ENCODE measurements around the gene PAN2. TPM values are rescaled to one million over a fixed set of nuclear protein-coding genes. Genes with fewer than 3 reads are reported as not detected.
"Not testable (repeated sequence)": the region's sequence is repeated elsewhere in the genome, so short reads cannot be mapped to it uniquely, and the experiment has no call there.

Gene PAN2
- total and polyA plus RNA-seq, 3 donors from 2014 or later = 105 to 155 (median 119) TPM

DNA sequence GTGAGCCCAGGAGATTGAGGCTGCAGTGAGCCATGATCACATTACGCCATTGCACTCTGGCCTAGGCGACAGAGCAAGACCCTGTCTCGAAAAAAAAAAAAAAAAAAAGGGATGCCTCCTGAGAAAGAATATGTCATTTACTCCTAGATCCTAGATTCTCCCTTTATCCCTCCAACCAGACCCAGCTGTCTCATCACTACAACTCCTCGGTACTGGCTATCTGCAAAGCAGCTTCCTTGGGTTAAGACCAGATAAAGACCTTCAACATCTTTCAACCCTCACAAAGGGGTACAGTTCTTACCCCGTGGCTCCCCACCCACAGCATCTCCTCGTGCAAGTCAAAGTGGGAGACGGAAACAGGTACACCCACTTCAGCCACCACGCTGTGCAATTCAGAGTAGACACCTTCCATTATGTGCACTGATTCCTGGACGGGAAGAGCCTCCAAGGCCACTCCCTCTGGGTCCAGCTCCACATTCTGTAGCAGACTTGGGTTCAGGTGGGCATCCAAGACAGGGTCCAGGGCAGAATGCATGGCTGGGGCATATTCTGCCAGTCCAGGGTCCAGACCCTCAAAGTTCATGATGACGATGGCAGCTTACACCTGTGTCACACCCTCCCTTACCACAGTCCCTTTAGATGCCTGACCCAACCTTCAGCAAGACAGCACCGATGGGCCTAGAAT lies 1.1 kb downstream of the PAN2 start:
- no peak for TF ChIP-seq POLR2A (IDR thresholded peaks at IDR 0.05)
- TF ChIP-seq, protein P1, sequence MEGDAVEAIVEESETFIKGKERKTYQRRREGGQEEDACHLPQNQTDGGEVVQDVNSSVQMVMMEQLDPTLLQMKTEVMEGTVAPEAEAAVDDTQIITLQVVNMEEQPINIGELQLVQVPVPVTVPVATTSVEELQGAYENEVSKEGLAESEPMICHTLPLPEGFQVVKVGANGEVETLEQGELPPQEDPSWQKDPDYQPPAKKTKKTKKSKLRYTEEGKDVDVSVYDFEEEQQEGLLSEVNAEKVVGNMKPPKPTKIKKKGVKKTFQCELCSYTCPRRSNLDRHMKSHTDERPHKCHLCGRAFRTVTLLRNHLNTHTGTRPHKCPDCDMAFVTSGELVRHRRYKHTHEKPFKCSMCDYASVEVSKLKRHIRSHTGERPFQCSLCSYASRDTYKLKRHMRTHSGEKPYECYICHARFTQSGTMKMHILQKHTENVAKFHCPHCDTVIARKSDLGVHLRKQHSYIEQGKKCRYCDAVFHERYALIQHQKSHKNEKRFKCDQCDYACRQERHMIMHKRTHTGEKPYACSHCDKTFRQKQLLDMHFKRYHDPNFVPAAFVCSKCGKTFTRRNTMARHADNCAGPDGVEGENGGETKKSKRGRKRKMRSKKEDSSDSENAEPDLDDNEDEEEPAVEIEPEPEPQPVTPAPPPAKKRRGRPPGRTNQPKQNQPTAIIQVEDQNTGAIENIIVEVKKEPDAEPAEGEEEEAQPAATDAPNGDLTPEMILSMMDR (IDR thresholded peaks at IDR 0.05) = no peak

DNA sequence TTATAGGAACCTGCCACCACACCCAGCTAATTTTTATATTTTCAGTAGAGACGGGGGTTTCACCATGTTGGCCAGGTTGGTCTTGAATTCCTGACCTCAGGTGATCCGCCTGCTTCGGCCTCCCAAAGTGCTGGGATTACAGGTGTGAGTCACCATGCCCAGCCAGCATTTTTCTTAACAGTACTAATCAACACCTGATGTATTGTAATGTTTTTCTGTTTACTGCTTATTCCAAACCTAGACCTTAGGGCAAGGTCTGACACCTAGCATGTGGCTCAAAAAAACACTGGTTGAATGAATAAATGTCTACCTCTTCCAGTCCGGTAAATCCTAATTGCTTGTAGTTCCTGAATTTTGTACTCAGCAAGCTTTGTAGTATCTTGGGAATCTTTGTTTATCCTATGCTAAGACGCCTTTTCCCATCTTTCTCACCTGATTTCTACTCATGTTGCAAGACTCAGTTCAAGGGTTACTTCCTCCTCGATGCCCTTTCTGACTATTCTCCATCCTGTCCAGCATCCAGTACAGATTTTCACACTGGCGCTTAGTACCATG lies 2.8 kb downstream of the PAN2 start:
- H3K9me3 ChIP-seq = no peaks in the 10 kb centered on the region
- no peaks in the 10 kb centered on the region for H3K36me3 ChIP-seq (ENCODE audit: low read depth, missing control alignments)
- DNase-seq = no peak
- no peak overlapping the region for H3K4me3 ChIP-seq
- no peaks in the 10 kb centered on the region for H3K4me1 ChIP-seq
- 96 to 97% methylated on average over 7 of the region's 7 CpGs for WGBS, 2 donors
- H3K27me3 ChIP-seq = no peaks in the 10 kb centered on the region
- no peak overlapping the region for H3K27ac ChIP-seq
- TF ChIP-seq, protein P1 (IDR thresholded peaks at IDR 0.05) = no peak
- no peak for TF ChIP-seq POLR2A (IDR thresholded peaks at IDR 0.05)
- intact Hi-C loops (cut with DNase I; ENCODE audit: low total_unique reads) = no loop called here

More for the DNA sequence above, 1.1 kb downstream of the PAN2 start:
- Histone ChIP-seq H3K9me3 (no peaks in the 10 kb centered on the region), H3K27ac (peak overlapping the region; percentile 90 to 93), H3K27me3 (no peaks in the 10 kb centered on the region), H3K4me1 (no peaks in the 10 kb centered on the region), H3K36me3 (ENCODE audit: low read depth, missing control alignments) (no peaks in the 10 kb centered on the region), H3K4me3 (peak overlapping the region; percentile 65 to 82)
- no peak for DNase-seq
- intact Hi-C loops (cut with DNase I; ENCODE audit: low total_unique reads) = no loop called here
- 76 to 83% methylated on average over 10 to 11 of the region's 11 CpGs for WGBS, 2 donors

DNA sequence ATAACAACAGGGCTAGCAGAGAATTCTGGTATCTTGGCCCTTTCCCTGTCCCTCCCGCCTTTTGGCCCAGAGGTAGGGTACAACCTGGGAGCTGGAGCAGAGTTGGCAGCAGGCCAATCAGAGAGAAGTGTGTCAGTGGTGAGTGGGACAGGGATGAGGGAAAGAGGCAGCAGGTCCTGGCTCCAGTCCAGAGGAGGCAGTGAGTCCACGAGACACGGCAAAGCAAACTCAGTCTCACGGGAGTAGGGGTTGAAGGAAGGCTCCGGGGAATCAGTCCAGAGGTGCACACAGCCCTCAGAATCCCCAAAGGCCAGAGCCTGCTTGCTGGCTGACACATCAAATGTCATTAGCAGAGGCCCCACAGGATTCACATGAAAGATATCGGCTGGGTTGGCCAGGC lies 7.3 kb downstream of the PAN2 start:
- WGBS, 2 donors = 80 to 91% methylated on average over 5 to 6 of the region's 6 CpGs
- Histone ChIP-seq H3K4me3 (no peak overlapping the region), H3K4me1 (no peaks in the 10 kb centered on the region), H3K36me3 (ENCODE audit: low read depth, missing control alignments) (no peaks in the 10 kb centered on the region), H3K27ac (no peak overlapping the region), H3K27me3 (no peaks in the 10 kb centered on the region), H3K9me3 (no peaks in the 10 kb centered on the region)
- TF ChIP-seq POLR2A (IDR thresholded peaks at IDR 0.05) = no peak
- DNase-seq = no peak
- intact Hi-C loops (cut with DNase I; ENCODE audit: low total_unique reads) = no loop called here

DNA sequence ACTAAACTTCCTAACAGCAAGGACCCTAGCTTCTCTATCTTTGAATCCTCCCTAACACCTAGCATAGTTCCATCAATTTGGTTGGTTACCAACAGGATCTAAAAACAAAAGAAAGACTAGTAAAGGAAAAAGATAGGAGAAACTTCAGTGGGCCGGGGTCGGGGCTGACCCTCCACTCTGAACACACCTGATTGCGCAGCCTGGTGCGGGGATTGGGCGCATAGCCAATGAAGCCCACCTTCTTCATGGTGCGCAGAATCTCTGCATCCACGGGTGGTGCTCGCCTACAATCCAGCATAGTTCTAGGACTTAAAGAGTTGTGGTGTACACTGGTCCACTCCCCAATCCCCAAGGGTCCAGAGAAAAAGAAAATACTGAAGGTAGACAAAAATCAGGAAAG lies 7.7 kb downstream of the PAN2 start:
- Histone ChIP-seq H3K27me3 (no peaks in the 10 kb centered on the region), H3K9me3 (no peaks in the 10 kb centered on the region), H3K4me3 (no peak overlapping the region), H3K36me3 (ENCODE audit: low read depth, missing control alignments) (no peaks in the 10 kb centered on the region), H3K27ac (no peak overlapping the region), H3K4me1 (no peaks in the 10 kb centered on the region)
- TF ChIP-seq, protein P1 (IDR thresholded peaks at IDR 0.05) = no peak
- no peak for TF ChIP-seq POLR2A (IDR thresholded peaks at IDR 0.05)
- 95 to 99% methylated on average over 8 of the region's 8 CpGs for WGBS, 2 donors
- no peak for DNase-seq
- intact Hi-C loops (cut with DNase I; ENCODE audit: low total_unique reads) = no loop called here

DNA sequence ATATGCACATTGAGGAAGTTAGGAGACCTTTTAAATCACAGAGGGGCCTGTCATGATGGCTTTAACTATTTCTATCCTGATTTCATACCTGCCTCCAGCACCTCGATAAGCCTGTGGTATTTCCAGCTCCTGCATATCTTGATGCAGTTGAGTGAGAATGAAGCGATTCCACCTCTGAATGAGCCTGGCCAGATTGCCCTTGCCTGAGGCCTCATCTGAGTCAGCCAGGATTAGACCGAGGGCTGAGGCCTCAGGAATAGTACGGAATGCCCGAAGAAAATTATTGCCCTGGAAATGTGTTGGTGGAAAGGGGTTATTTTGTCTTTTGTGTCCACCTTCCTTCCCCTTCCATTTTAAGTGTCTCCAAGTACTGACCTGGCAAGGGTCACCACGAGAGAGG lies 9.6 kb downstream of the PAN2 start:
- H3K4me1 ChIP-seq = no peaks in the 10 kb centered on the region
- TF ChIP-seq POLR2A (IDR thresholded peaks at IDR 0.05) = no peak
- H3K4me3 ChIP-seq = no peak overlapping the region
- H3K9me3 ChIP-seq = no peaks in the 10 kb centered on the region
- H3K27ac ChIP-seq = no peak overlapping the region
- no peak for DNase-seq
- intact Hi-C loops (cut with DNase I; ENCODE audit: low total_unique reads) = no loop called here
- H3K36me3 ChIP-seq (ENCODE audit: low read depth, missing control alignments) = no peaks in the 10 kb centered on the region
- WGBS, 2 donors = 89 to 91% methylated on average over 6 of the region's 6 CpGs
- H3K27me3 ChIP-seq = no peaks in the 10 kb centered on the region

DNA sequence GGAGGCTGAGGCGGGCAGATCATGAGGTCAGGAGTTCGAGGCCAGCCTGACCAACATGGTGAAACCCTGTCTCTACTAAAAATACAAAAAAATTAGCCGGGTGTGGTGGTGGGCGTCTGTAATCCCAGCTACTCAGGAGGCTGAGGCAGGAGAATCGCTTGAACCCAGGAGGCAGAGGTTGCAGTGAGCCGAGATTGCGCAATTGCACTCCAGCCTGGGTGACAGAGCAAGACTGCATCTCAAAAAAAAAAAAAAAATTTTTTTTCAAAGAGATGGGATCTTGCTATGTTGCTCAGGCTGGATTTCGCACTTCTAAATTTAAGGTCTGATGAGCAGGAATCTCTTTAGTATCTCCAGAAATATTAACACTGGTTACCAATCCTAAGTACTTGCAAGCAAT lies 12.2 kb downstream of the PAN2 start:
- DNase-seq; H3K36me3 ChIP-seq (ENCODE audit: low read depth, missing control alignments); H3K4me3 ChIP-seq; H3K9me3 ChIP-seq; H3K27ac ChIP-seq; H3K27me3 ChIP-seq; intact Hi-C loops (cut with DNase I; ENCODE audit: low total_unique reads); H3K4me1 ChIP-seq: not testable (repeated sequence)
- 91 to 95% methylated on average over 8 of the region's 8 CpGs for WGBS, 2 donors

All from testis (tissue), 3 donors.